ENCODE results near the gene ANKRD12.

DNA sequence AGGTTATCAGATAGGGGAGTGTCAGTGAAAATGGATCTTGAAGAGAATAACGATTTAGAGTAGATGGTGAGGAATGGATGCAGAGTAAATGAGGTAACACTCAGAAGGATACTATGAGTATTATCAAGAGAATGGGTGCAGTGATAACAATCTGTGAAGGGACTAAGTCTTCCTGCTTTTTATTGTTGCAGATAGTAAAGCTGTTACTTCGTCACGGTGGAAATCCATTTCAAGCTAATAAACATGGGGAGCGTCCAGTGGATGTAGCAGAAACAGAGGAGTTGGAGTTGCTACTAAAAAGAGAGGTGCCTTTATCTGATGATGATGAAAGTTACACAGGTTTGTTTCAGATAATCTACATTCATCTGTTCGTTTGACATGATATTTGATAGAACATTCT is 85.1 kb downstream of the ANKRD12 start:
- TF ChIP-seq, protein P1, sequence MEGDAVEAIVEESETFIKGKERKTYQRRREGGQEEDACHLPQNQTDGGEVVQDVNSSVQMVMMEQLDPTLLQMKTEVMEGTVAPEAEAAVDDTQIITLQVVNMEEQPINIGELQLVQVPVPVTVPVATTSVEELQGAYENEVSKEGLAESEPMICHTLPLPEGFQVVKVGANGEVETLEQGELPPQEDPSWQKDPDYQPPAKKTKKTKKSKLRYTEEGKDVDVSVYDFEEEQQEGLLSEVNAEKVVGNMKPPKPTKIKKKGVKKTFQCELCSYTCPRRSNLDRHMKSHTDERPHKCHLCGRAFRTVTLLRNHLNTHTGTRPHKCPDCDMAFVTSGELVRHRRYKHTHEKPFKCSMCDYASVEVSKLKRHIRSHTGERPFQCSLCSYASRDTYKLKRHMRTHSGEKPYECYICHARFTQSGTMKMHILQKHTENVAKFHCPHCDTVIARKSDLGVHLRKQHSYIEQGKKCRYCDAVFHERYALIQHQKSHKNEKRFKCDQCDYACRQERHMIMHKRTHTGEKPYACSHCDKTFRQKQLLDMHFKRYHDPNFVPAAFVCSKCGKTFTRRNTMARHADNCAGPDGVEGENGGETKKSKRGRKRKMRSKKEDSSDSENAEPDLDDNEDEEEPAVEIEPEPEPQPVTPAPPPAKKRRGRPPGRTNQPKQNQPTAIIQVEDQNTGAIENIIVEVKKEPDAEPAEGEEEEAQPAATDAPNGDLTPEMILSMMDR (IDR thresholded peaks at IDR 0.05), result no peak
- no peak for TF ChIP-seq POLR2A (IDR thresholded peaks at IDR 0.05)
